Keratinocyte (primary cell): ENCODE data around the gene TMEM61. TPM values are rescaled to one million over a fixed set of nuclear protein-coding genes. Genes with fewer than 3 reads are reported as not detected.

Experiments
- DNase-seq: peaks from one replicate; pipeline ENCODE4 v3.0.0-alpha.2; 2011; ENCODE audit warnings: low read depth, missing footprints, low spot score
- FAIRE-seq: peaks from 2 replicates; lab custom pipeline; 2011; peaks lifted over from hg19 to GRCh38; lab: Jason Lieb, UNC
- H2AFZ ChIP-seq: 2 replicates; pipeline ENCODE4 v1.6.0; 2012; ENCODE audit warnings: low read length, control low read depth, inconsistent platforms; ENCODE audit not compliant: control insufficient read depth
- H3K27ac ChIP-seq: 2 replicates; pipeline ENCODE4 v1.5.1; 2011; ENCODE audit warnings: low read length; ENCODE audit not compliant: control insufficient read depth, insufficient read depth
- H3K27me3 ChIP-seq: 3 replicates; pipeline ENCODE4 v1.6.0; 2011; ENCODE audit warnings: low read length; ENCODE audit not compliant: control insufficient read depth, insufficient read depth; ENCODE audit errors: extremely low read depth
- H3K36me3 ChIP-seq, 2 experiments: 2 replicates in 1 of 2; 3 replicates in 1 of 2; pipeline ENCODE4 v1.5.1; 2011; ENCODE audit warnings: low read length in 2 of 2, mild to moderate bottlenecking in 1 of 2; ENCODE audit not compliant: control insufficient read depth in 2 of 2, insufficient read depth in 2 of 2; ENCODE audit errors: extremely low read depth in 1 of 2
- H3K4me1 ChIP-seq: 3 replicates; pipeline ENCODE4 v1.5.1; 2011; ENCODE audit warnings: low read length; ENCODE audit not compliant: control insufficient read depth, insufficient read depth; ENCODE audit errors: extremely low read depth
- H3K4me2 ChIP-seq: 3 replicates; pipeline ENCODE4 v1.6.0; 2011; ENCODE audit warnings: low read depth, low read length; ENCODE audit not compliant: control insufficient read depth, insufficient read depth; ENCODE audit errors: extremely low read depth
- H3K4me3 ChIP-seq, 3 experiments: fragments of 200-600 bp in 1 of 3; sonication (generic) in 1 of 3; 2 replicates in 2 of 3; 3 replicates in 1 of 3; pipeline ENCODE4 v1.5.1; 2011 to 2016; ENCODE audit warnings: low read length in 3 of 3, mild to moderate bottlenecking in 3 of 3, control low read depth in 2 of 3, inconsistent platforms in 1 of 3, low read depth in 1 of 3, mixed read lengths in 1 of 3, mixed run types in 1 of 3, moderate library complexity in 1 of 3; ENCODE audit not compliant: control insufficient read depth in 2 of 3, insufficient read depth in 2 of 3; ENCODE audit errors: extremely low read depth in 1 of 3
- H3K79me2 ChIP-seq: 2 replicates; pipeline ENCODE4 v1.6.0; 2012; ENCODE audit warnings: low read length; ENCODE audit not compliant: control insufficient read depth, insufficient read depth
- H3K9ac ChIP-seq: 3 replicates; pipeline ENCODE4 v1.6.0; 2011; ENCODE audit warnings: low read length; ENCODE audit not compliant: control insufficient read depth, insufficient read depth; ENCODE audit errors: extremely low read depth
- H3K9me1 ChIP-seq: 3 replicates; pipeline ENCODE4 v1.6.0; 2011; ENCODE audit warnings: low read length; ENCODE audit not compliant: control insufficient read depth, insufficient read depth; ENCODE audit errors: extremely low read depth
- H3K9me3 ChIP-seq: 2 replicates; pipeline ENCODE4 v1.5.1; 2012; ENCODE audit warnings: low read depth, low read length; ENCODE audit not compliant: control insufficient read depth
- H4K20me1 ChIP-seq: 3 replicates; pipeline ENCODE4 v1.6.0; 2011; ENCODE audit warnings: low read length; ENCODE audit not compliant: control insufficient read depth, insufficient read depth; ENCODE audit errors: extremely low read depth
- EZH2 ChIP-seq: IDR thresholded peaks from one replicate; pipeline ENCODE4 v1.6.1; 2012; ENCODE audit warnings: inconsistent platforms, mild to moderate bottlenecking, low read length, moderate library complexity
- dilution Hi-C: fragments of 300-500 bp; cut with MboI; formaldehyde crosslinking; loops from one replicate; pipeline ENCODE4 v1.7.0; 2020; ENCODE audit warnings: low sequenced_read_pairs; ENCODE audit not compliant: extremely low pct_ligation_motif_present
- polyA plus RNA-seq, 5 experiments: library from polyadenylated mRNA; depleted of rRNA in 3 of 5; stranded (reverse) in 3 of 5; stranded (forward) in 1 of 5; unstranded in 1 of 5; fragments of >200 nt; gene quantifications; 1 replicate in 1 of 5; 2 replicates in 3 of 5; 3 replicates in 1 of 5; pipeline versions ENCODE4 v1.2.1 to v1.2.3, GENCODE V29; 2011 to 2012; ENCODE audit warnings: missing spikeins in 2 of 5, low read depth in 1 of 5, low replicate concordance in 1 of 5
- TF ChIP-seq, protein P1 (sequence below), 3 experiments: IDR thresholded peaks in 1 of 3; conservative IDR thresholded peaks in 1 of 3; optimal IDR thresholded peaks in 1 of 3; 2 replicates in 2 of 3; 3 replicates in 1 of 3; pipeline versions ENCODE3 to v1.5.1; 2011; ENCODE audit warnings: low read length in 3 of 3, mild to moderate bottlenecking in 3 of 3, moderate library complexity in 2 of 3, control low read depth in 1 of 3, inconsistent platforms in 1 of 3; ENCODE audit not compliant: insufficient read depth in 2 of 3; ENCODE audit errors: extremely low read depth in 1 of 3

The TMEM61 gene
- polyA plus RNA-seq, 1 donor (not counting 4 experiments of a cell fraction or from before 2014, with no cell fraction given) = 1.0 TPM

DNA sequence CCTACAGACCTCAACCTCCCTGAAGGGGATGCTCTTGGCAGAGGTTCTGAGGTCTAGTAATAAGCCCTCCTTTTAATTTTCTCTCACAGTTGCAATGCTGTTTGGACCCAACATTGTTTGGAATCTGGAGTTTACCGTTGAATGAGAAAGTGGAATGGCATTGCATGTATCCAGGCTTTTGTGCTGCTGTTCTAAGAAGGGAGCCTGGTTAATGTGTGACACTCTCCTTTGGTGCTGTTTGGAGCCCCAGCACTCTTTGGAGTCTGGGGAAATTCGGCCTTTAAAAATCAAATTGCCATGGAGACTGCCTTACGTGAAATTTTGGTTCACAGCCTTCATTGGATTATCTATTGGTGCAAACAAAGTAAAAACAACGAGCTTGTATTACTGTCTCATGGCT lies 23.7 kb upstream of the TMEM61 start:
- peaks cover 17% of the 10 kb centered on the region for H3K4me1 ChIP-seq

DNA sequence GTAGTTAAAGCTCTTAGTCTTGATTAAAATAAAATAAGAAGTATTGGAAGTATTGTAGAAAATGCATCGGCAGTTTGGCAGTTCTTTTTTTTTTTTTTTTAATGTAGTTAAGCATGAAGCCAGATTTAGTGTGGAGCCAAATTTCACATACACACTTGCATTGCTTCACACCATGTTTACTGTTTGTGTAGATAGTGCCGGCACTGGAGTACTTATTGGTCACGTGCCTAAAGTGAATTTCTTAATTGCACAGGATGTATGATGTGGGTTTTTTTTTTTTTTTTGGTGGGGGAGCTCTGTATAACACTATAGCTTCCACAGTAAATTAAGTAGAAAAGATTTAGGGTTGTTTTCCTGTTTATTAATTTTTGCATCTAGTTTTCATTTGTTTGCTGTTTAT lies 21.2 kb upstream of the TMEM61 start:
- no peaks in the 10 kb centered on the region for H3K36me3 ChIP-seq
- H3K79me2 ChIP-seq = no peaks in the 10 kb centered on the region
- no peak overlapping the region for H3K4me2 ChIP-seq
- no peak for FAIRE-seq
- no peak overlapping the region for H3K27ac ChIP-seq
- H2AFZ ChIP-seq = no peak overlapping the region
- no peaks in the 10 kb centered on the region for H3K9me1 ChIP-seq
- dilution Hi-C loops = no loop called here
- H3K4me1 ChIP-seq = peaks cover 14% of the 10 kb centered on the region
- TF ChIP-seq, protein P1, sequence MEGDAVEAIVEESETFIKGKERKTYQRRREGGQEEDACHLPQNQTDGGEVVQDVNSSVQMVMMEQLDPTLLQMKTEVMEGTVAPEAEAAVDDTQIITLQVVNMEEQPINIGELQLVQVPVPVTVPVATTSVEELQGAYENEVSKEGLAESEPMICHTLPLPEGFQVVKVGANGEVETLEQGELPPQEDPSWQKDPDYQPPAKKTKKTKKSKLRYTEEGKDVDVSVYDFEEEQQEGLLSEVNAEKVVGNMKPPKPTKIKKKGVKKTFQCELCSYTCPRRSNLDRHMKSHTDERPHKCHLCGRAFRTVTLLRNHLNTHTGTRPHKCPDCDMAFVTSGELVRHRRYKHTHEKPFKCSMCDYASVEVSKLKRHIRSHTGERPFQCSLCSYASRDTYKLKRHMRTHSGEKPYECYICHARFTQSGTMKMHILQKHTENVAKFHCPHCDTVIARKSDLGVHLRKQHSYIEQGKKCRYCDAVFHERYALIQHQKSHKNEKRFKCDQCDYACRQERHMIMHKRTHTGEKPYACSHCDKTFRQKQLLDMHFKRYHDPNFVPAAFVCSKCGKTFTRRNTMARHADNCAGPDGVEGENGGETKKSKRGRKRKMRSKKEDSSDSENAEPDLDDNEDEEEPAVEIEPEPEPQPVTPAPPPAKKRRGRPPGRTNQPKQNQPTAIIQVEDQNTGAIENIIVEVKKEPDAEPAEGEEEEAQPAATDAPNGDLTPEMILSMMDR (optimal IDR thresholded peaks at IDR 0.05 in 1 of 3, IDR thresholded peaks at IDR 0.05 in 1 of 3, conservative IDR thresholded peaks at IDR 0.05 in 1 of 3; ENCODE audit: extremely low read depth in 1 of 3, insufficient read depth in 2 of 3, low read length in 3 of 3) = no peak
- no peak for TF ChIP-seq EZH2
- no peaks in the 10 kb centered on the region for H4K20me1 ChIP-seq
- H3K27me3 ChIP-seq = no peaks in the 10 kb centered on the region
- H3K4me3 ChIP-seq = no peak overlapping the region
- no peak for DNase-seq
- H3K9ac ChIP-seq = no peak overlapping the region
- peaks cover 4% of the 10 kb centered on the region for H3K9me3 ChIP-seq

More for the DNA sequence above, 23.7 kb upstream of the TMEM61 start:
- no peak overlapping the region for H3K4me2 ChIP-seq
- no peaks in the 10 kb centered on the region for H3K79me2 ChIP-seq
- DNase-seq (no peak), FAIRE-seq (no peak)
- no peak for TF ChIP-seq EZH2
- TF ChIP-seq, protein P1 (optimal IDR thresholded peaks at IDR 0.05 in 1 of 3, IDR thresholded peaks at IDR 0.05 in 1 of 3, conservative IDR thresholded peaks at IDR 0.05 in 1 of 3; ENCODE audit: extremely low read depth in 1 of 3, insufficient read depth in 2 of 3, low read length in 3 of 3) = no peak
- no peak overlapping the region for H3K4me3 ChIP-seq
- no peak overlapping the region for H3K9ac ChIP-seq
- peaks cover 4% of the 10 kb centered on the region for H3K9me3 ChIP-seq
- no peak overlapping the region for H3K27ac ChIP-seq
- dilution Hi-C loops = no loop called here
- no peaks in the 10 kb centered on the region for H3K36me3 ChIP-seq
- H3K9me1 ChIP-seq = no peaks in the 10 kb centered on the region
- H3K27me3 ChIP-seq = no peaks in the 10 kb centered on the region
- no peak overlapping the region for H2AFZ ChIP-seq
- H4K20me1 ChIP-seq = no peaks in the 10 kb centered on the region
